Measurements from ENCODE around the gene SIK3.

The SIK3 gene

GRCh38 chr11:116989184-116989583, 109.0 kb downstream of the SIK3 start:
- TF ChIP-seq, protein P1, sequence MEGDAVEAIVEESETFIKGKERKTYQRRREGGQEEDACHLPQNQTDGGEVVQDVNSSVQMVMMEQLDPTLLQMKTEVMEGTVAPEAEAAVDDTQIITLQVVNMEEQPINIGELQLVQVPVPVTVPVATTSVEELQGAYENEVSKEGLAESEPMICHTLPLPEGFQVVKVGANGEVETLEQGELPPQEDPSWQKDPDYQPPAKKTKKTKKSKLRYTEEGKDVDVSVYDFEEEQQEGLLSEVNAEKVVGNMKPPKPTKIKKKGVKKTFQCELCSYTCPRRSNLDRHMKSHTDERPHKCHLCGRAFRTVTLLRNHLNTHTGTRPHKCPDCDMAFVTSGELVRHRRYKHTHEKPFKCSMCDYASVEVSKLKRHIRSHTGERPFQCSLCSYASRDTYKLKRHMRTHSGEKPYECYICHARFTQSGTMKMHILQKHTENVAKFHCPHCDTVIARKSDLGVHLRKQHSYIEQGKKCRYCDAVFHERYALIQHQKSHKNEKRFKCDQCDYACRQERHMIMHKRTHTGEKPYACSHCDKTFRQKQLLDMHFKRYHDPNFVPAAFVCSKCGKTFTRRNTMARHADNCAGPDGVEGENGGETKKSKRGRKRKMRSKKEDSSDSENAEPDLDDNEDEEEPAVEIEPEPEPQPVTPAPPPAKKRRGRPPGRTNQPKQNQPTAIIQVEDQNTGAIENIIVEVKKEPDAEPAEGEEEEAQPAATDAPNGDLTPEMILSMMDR (conservative IDR thresholded peaks at IDR 0.05; ENCODE audit: low read depth, low read length) = no peak
- DNase-seq (ENCODE audit: low read depth) = no peak
- no peak overlapping the region for H3K4me3 ChIP-seq (ENCODE audit: low read depth, low read length)

- peak; percentile 65 for DNase-seq (ENCODE audit: low read depth)
- TF ChIP-seq, protein P1 (conservative IDR thresholded peaks at IDR 0.05; ENCODE audit: low read depth, low read length) = no peak
- no peak overlapping the region for H3K4me3 ChIP-seq (ENCODE audit: low read depth, low read length)
These were observed 111.6 kb downstream of the SIK3 start for GRCh38 chr11:116986521-116987105.

- TF ChIP-seq, protein P1 (conservative IDR thresholded peaks at IDR 0.05; ENCODE audit: low read depth, low read length) = no peak
- H3K4me3 ChIP-seq (ENCODE audit: low read depth, low read length) = no peak overlapping the region
- peak; percentile 98 for DNase-seq (ENCODE audit: low read depth)
These were observed 113.6 kb downstream of the SIK3 start for GRCh38 chr11:116984589-116984988.

DNA sequence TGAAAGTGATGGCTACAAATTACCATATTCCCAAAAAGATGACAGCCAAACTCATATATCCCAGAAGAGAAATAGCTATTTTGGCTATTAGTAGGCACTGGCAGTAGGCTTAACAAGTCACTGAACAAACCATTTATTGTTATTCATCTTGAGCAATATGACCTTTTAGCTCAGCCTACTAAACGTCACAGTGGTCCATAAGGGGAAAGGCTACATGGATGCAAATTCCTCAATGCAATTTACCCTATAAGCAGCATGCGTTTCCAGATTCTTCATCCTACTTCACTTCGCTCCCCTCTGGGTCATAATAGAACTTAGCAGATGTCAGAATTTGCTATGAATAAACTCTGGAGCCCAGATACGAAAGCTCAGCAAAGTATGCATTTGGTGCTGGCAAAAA, 114.0 kb downstream of the SIK3 start:
- no peak overlapping the region for H3K4me3 ChIP-seq (ENCODE audit: low read depth, low read length)
- peak; percentile 75 for DNase-seq (ENCODE audit: low read depth)
- TF ChIP-seq, protein P1 (conservative IDR thresholded peaks at IDR 0.05; ENCODE audit: low read depth, low read length) = no peak

DNA sequence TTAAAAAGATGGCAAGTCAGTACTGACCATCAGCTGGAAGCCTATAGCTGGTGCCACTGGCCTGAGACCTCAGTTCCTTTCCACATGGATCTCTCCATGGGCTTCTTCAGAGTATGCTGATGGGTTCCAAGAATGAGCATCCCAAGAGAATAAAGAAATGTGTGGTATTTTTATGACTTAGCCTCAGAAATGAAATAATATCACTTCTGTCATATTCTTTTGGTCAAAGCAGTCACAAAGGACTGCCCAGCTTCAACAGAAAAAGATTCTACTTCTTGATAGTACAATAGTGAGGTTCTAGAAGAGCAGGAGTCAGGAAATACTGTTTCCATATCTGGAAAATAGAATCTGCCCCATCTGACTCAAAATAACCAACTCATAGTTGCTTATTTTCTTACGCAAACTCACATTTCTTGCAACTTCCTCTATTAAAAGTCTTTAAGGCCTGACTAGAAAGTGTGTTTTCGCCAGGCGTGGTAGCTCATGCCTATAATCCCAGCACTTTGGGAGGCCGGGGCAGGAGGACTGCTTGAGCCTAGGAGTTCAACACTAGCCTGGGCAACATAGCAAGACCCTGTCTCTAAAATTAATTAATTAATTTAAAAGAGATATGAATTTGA, 116.9 kb downstream of the SIK3 start:
- DNase-seq (ENCODE audit: low read depth) = no peak
- TF ChIP-seq, protein P1 (conservative IDR thresholded peaks at IDR 0.05; ENCODE audit: low read depth, low read length) = no peak
- H3K4me3 ChIP-seq (ENCODE audit: low read depth, low read length) = no peak overlapping the region

DNA sequence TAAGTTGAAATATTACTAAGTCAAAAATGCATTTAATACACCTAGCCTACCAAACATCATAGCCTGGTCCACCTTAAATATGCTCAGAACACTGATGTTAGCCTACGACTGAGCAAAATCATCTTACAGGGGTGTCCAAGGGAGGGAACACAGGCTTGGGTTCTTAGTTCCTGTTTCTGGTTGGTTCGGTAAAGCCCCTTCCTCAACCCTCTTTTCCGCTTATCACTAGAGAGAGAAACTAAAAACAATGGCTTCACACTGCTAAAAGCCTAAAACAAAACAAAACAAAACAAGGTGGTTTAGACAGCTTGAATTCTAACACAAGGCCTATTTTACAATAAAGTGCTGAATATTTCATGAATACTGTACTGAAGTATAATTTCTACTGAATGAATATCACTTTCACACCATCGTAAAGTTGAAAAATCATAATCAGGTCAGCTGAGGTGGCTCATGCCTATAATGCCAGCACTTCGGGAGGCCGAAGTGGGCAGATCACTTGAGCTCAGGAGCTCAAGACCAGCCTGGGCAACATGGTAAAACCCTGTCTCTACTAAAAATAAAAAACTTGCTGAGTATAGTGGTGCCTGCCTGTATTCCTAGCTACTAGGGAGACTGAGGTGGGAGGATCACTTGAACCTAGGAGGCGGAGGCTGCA, 118.0 kb downstream of the SIK3 start:
- DNase-seq (ENCODE audit: low read depth) = no peak
- TF ChIP-seq, protein P1 (conservative IDR thresholded peaks at IDR 0.05; ENCODE audit: low read depth, low read length) = no peak
- H3K4me3 ChIP-seq (ENCODE audit: low read depth, low read length) = no peak overlapping the region
